Measurements from ENCODE around the gene METTL23.

- no peak for TF ChIP-seq SIN3A (IDR thresholded peaks at IDR 0.05; ENCODE audit: borderline replicate concordance, insufficient read depth, low read length)
- no peak for TF ChIP-seq REST (IDR thresholded peaks at IDR 0.05; ENCODE audit: insufficient read depth in 1 of 2, low read depth in 2 of 2, low read length in 2 of 2)
- TF ChIP-seq POLR2AphosphoS5 (IDR thresholded peaks at IDR 0.05; ENCODE audit: low read depth, low read length) = no peak
These were observed 35.1 kb upstream of the METTL23 start for GRCh38 chr17:76691379-76692191.

All from PFSK-1 (cell line).